Left ventricle myocardium inferior (tissue), 1 donor: ENCODE data around the gene IFITM5. TPM values are rescaled to one million over a fixed set of nuclear protein-coding genes. Genes with fewer than 3 reads are reported as not detected.

Experiments
- DNase-seq: peaks from one replicate; pipeline ENCODE4 v3.0.0-alpha.2; 2020
- H3K27ac ChIP-seq: fragments of 200-600 bp; replicated peaks from 2 replicates; pipeline ENCODE4 v1.8.0; 2021
- H3K27me3 ChIP-seq: fragments of 200-600 bp; 2 replicates; pipeline ENCODE4 v1.8.0; 2021; ENCODE audit warnings: low read depth
- H3K36me3 ChIP-seq: fragments of 200-600 bp; 2 replicates; pipeline ENCODE4 v1.8.0; 2021
- H3K4me1 ChIP-seq: fragments of 200-600 bp; 2 replicates; pipeline ENCODE4 v1.8.0; 2021
- H3K4me3 ChIP-seq: fragments of 200-600 bp; 2 replicates; pipeline ENCODE4 v1.8.0; 2021; ENCODE audit warnings: mild to moderate bottlenecking, moderate library complexity
- H3K9me3 ChIP-seq: fragments of 200-600 bp; replicated peaks from 2 replicates; pipeline ENCODE4 v1.8.0; 2021
- intact Hi-C: fragments of 100-400 bp; cut with micrococcal nuclease; formaldehyde crosslinking; loops from one replicate; pipeline ENCODE4 v1.11.0; 2022
- long read RNA-seq: library from polyadenylated mRNA; unstranded; transcript quantifications from one replicate; pipeline ENCODE4 v2.0.0, GENCODE V29; 2021
- total RNA-seq: library from RNA; stranded (reverse); fragmentation: NEBNext Ultra II Directional; extraction: Animal tissue kit (Norgen Biotek cat#: 25700); gene quantifications from one replicate; pipeline ENCODE4 v1.2.1, GENCODE V29; 2021
- TF ChIP-seq, protein P1 (sequence below): fragments of 200-600 bp; IDR thresholded peaks from 2 replicates; pipeline ENCODE4 v1.8.0; 2021; ENCODE audit warnings: antibody characterized with exemption, mild to moderate bottlenecking, borderline replicate concordance
- donor health status: DM: no; HTN: yes; CAD: no; lungs with severe emphysema.

The IFITM5 gene
- total RNA-seq: not detected
- long read RNA-seq: 0 reads

DNA sequence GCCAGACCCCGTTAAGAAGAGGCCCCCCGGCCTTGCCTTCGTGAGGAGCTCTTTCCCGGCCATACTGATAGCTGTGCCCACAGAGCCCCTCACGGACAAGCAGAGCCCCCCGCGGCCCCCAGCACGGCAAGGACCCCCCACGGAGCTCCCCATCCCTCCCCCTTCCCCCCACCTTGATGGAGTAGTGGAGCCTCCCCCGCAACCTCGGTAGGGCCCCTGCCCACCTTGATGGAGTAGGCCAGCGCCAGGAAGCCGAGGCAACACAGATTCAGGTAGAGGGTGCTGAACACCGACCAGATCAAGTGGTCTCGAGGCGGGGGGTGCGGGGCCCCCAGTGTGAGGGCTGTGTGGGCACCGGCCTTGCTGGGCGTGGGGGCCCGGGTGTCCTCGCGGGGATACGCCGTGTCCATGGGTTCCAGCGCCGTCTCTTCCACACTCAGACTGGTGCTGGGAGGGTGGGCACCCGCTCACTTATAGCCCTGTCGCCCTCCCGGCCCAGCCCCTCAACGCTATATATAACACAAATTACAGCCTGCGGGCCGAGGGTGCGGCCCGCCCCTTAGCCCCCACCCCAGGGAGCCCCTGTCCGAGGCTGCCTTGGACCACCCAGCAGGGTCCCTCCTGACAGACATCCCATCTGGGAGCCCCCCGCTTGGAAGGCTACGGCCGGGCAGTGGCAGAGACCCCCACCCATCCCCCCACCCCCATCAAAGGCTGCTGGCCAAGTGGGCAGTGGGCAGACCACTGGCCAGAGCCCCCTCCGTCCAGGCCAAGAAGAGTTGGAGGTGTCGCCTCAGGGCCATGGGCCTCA is at the start of gene IFITM5:
Gene IFITM5, minus strand, starts transcription at position 446 of the 811 bp plus-strand sequence. Its CDS starts 36 bp downstream, at position 410.
- Histone ChIP-seq H3K27ac (peak within 1 kb of the TSS; percentile 36), H3K4me3 (no peak within 1 kb of the TSS), H3K27me3 (peaks cover 71% of the 10 kb centered on the region), H3K36me3 (no peaks in the 10 kb centered on the region), H3K9me3 (no peaks in the 10 kb centered on the region), H3K4me1 (peaks cover 28% of the 10 kb centered on the region)
- TF ChIP-seq, protein P1, sequence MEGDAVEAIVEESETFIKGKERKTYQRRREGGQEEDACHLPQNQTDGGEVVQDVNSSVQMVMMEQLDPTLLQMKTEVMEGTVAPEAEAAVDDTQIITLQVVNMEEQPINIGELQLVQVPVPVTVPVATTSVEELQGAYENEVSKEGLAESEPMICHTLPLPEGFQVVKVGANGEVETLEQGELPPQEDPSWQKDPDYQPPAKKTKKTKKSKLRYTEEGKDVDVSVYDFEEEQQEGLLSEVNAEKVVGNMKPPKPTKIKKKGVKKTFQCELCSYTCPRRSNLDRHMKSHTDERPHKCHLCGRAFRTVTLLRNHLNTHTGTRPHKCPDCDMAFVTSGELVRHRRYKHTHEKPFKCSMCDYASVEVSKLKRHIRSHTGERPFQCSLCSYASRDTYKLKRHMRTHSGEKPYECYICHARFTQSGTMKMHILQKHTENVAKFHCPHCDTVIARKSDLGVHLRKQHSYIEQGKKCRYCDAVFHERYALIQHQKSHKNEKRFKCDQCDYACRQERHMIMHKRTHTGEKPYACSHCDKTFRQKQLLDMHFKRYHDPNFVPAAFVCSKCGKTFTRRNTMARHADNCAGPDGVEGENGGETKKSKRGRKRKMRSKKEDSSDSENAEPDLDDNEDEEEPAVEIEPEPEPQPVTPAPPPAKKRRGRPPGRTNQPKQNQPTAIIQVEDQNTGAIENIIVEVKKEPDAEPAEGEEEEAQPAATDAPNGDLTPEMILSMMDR: no peak
- intact Hi-C loops: no loop called here
- DNase-seq: peak; percentile 13

DNA sequence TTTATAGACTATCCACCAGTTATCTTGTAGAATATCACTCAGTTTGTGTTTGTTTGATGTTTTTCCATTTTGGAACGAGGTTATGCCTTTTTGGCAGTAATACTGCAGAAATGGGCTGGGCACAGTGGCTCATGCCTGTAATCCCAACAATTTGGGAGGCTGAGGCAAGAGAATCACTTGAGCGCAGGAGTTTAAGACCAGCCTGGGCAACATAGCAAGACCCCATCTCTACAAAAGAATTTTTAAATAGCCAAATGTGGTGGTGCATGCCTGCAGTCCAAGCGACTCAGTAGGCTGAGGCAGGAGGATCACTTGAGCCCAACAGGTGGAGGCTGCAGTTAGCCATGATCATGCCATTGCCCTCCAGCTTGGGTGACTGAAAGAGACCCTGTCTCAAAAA is 47.2 kb upstream of the IFITM5 start:
- TF ChIP-seq, protein P1: no peak
- no peaks in the 10 kb centered on the region for H3K27me3 ChIP-seq
- intact Hi-C loops: no loop called here
- no peaks in the 10 kb centered on the region for H3K36me3 ChIP-seq
- no peak for DNase-seq
- no peaks in the 10 kb centered on the region for H3K9me3 ChIP-seq
- peaks cover 6% of the 10 kb centered on the region for H3K4me1 ChIP-seq
- no peak overlapping the region for H3K27ac ChIP-seq
- H3K4me3 ChIP-seq: no peak overlapping the region

DNA sequence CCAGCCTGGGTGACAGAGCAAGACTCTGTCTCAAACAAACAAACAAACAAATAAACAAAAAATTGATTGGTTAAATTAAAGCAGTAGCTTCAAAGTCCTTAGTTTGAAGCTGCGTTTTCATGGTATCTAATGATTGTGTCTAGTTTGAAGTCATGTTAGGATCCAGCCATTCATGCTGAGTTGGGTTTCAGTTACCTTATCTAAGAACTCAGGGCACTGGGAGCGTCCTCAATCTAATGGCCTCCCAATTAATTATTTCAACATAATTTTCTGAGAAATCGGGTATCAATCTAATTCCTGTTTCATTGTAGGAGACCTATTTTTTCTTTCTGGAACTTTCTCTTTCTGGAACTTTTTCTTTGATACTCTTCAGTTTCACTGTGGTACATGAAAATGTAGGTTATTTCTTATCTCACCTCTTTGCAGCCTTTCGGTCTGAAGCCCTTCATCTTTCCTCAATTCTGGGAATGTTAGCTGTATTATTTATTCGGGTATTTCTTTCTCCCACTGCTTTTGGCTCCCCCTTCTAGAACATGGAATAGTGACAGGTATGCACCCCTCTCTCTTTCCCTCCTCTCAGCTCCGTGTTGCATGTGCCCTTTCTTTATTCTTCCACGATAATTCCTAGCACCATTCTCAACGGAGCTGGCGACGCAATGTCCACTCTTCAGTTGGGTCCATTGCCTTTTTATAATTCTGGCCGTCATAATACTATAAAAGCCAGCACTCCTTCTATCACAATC is 45.7 kb upstream of the IFITM5 start:
- TF ChIP-seq, protein P1: no peak
- H3K4me1 ChIP-seq: peaks cover 6% of the 10 kb centered on the region
- no peaks in the 10 kb centered on the region for H3K27me3 ChIP-seq
- intact Hi-C loops: no loop called here
- H3K36me3 ChIP-seq: no peaks in the 10 kb centered on the region
- no peak overlapping the region for H3K27ac ChIP-seq
- H3K4me3 ChIP-seq: no peak overlapping the region
- no peaks in the 10 kb centered on the region for H3K9me3 ChIP-seq
- DNase-seq: no peak

DNA sequence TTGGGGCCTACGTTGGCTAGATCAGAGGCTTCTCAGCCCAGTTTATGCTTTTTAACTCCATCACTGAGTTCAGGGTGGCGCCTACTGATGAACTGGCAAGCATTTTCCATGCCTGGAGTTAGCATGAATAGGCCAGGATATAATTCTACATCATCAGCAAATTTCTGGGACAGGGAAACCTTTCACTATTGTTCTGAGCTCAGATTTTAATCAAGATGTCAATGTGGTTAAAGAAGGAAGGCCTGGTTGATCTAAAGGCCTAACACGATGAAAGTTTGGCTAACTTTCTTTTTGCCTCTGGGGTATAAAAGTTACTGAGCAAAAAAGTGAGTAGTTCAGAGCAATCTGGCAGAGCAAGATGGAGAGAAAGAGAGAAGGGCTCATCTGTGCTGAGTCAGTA is 43.0 kb upstream of the IFITM5 start:
- intact Hi-C loops: no loop called here
- TF ChIP-seq, protein P1: no peak
- no peak overlapping the region for H3K4me3 ChIP-seq
- peaks cover 6% of the 10 kb centered on the region for H3K4me1 ChIP-seq
- H3K27ac ChIP-seq: peak overlapping the region; percentile 65
- no peak for DNase-seq
- H3K27me3 ChIP-seq: no peaks in the 10 kb centered on the region
- H3K36me3 ChIP-seq: no peaks in the 10 kb centered on the region
- no peaks in the 10 kb centered on the region for H3K9me3 ChIP-seq

DNA sequence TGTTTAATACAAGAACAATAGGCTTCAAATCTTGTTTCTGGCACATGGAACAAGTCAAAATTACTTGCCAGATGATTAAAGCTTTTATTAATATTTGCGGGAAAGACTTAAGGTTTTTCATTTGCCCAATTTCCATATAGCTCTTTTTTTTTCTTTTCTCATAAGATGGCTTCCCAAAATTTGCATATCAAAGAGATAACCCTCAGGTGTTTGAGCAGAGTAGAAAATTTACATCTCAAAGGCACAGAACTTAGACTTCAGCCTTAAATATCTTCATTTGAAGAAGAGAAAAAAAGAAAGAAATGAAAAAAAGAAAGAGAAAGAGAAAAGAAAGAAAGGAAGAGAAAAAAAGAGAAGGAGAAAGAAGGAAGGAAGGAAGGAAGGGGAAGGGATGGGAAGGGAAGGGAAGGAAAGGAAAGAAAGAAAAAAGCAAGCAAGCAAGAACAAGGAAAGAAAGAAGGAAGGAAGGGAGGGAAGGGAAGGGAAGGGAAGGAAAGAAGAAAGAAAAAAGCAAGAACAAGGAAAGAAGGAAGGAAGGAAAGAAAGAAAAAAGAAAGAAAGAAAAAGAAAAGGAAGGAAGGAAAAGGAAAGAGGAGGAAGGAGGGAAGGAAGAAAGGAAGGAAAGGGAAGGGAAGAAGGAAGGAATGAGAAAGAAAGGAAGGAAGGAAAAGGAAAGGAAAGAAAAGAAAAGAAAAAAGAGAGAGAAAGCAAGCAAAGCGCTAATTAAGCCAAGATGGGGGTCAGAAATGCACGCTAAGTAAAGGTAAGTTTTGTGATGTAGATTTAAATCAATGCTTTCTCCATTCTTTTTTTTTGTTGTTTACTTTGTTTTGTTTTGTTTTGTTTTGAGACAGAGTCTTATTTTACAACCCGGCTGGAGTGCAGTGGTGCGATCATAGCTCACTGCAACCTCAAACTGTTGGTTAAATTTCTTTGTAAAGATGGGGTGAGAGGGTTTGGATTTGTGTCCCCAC is 41.5 kb upstream of the IFITM5 start:
- H3K4me1 ChIP-seq: peaks cover 21% of the 10 kb centered on the region
- H3K27ac ChIP-seq: peak overlapping the region; percentile 65
- no peak for DNase-seq
- TF ChIP-seq, protein P1: no peak
- H3K4me3 ChIP-seq: no peak overlapping the region
- no peaks in the 10 kb centered on the region for H3K27me3 ChIP-seq
- intact Hi-C loops: no loop called here
- H3K9me3 ChIP-seq: no peaks in the 10 kb centered on the region
- H3K36me3 ChIP-seq: no peaks in the 10 kb centered on the region
